SK-N-MC (cell line): ENCODE results near the gene OLFML1.

ENCODE experiments used
- DNase-seq: peaks from one replicate; pipeline ENCODE4 v3.0.0-alpha.2; 2011; ENCODE audit warnings: low read depth, low spot score
- H3K27ac ChIP-seq: fragments of 200-600 bp; sonication (generic); 2 replicates; pipeline ENCODE4 v1.5.1; 2016; ENCODE audit warnings: mixed run types
- H3K36me3 ChIP-seq: fragments of 200-600 bp; sonication (generic); 2 replicates; pipeline ENCODE4 v1.6.1; 2017; ENCODE audit warnings: antibody characterized with exemption, low read length, mixed read lengths; ENCODE audit not compliant: insufficient read depth
- H3K4me3 ChIP-seq: fragments of 200-600 bp; sonication (generic); 2 replicates; pipeline ENCODE4 v1.5.1; 2016
- H3K9ac ChIP-seq: fragments of 200-600 bp; sonication (generic); 2 replicates; pipeline ENCODE4 v1.8.0; 2017; ENCODE audit warnings: mixed run types, mixed read lengths; ENCODE audit not compliant: insufficient read length
- H3K9me3 ChIP-seq: fragments of 200-600 bp; sonication (generic); 2 replicates; pipeline ENCODE4 v1.6.1; 2017; ENCODE audit warnings: low read depth, mild to moderate bottlenecking, antibody characterized with exemption, low read length, moderate library complexity, mixed read lengths
- EZH2 ChIP-seq: fragments of 200-600 bp; sonication (generic); IDR thresholded peaks from one replicate; pipeline ENCODE4 v1.6.1; 2017; ENCODE audit warnings: antibody characterized with exemption
- FOXP2 ChIP-seq: optimal IDR thresholded peaks from 2 replicates; pipeline ENCODE3; 2011; ENCODE audit warnings: mild to moderate bottlenecking, moderate library complexity; ENCODE audit not compliant: insufficient read depth; ENCODE audit errors: extremely low read length, control extremely low read depth
- POLR2AphosphoS5 ChIP-seq: IDR thresholded peaks from 2 replicates; pipeline ENCODE4 v1.6.1; 2012; ENCODE audit warnings: mild to moderate bottlenecking, low read depth, low read length, borderline replicate concordance

The OLFML1 gene

DNA sequence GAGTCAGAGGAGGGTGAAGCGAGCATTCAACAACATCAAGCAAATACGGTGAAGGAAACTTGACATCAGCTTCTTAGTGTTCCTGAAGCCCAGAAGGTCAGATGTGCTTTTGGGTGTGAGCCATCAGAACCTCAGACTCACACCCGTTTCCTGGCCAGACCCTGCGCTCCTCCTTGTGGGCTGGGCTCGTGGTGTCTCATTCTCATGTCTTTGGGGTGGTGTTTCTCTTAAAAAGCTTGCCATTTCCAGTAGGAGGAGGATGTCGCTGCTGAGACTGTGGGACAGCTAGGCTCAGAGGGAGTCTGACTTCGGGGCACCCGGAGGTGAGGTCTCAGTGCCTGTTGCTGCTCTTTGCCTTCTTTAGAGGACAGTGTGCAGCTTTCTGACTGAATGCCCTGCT is 52.7 kb downstream of the OLFML1 start:
- TF ChIP-seq FOXP2 (no peak), EZH2 (no peak), POLR2AphosphoS5 (no peak)
- Histone ChIP-seq H3K36me3 (no peaks in the 10 kb centered on the region), H3K27ac (no peak overlapping the region), H3K9me3 (no peaks in the 10 kb centered on the region), H3K4me3 (no peak overlapping the region), H3K9ac (no peak overlapping the region)
- DNase-seq, result no peak

DNA sequence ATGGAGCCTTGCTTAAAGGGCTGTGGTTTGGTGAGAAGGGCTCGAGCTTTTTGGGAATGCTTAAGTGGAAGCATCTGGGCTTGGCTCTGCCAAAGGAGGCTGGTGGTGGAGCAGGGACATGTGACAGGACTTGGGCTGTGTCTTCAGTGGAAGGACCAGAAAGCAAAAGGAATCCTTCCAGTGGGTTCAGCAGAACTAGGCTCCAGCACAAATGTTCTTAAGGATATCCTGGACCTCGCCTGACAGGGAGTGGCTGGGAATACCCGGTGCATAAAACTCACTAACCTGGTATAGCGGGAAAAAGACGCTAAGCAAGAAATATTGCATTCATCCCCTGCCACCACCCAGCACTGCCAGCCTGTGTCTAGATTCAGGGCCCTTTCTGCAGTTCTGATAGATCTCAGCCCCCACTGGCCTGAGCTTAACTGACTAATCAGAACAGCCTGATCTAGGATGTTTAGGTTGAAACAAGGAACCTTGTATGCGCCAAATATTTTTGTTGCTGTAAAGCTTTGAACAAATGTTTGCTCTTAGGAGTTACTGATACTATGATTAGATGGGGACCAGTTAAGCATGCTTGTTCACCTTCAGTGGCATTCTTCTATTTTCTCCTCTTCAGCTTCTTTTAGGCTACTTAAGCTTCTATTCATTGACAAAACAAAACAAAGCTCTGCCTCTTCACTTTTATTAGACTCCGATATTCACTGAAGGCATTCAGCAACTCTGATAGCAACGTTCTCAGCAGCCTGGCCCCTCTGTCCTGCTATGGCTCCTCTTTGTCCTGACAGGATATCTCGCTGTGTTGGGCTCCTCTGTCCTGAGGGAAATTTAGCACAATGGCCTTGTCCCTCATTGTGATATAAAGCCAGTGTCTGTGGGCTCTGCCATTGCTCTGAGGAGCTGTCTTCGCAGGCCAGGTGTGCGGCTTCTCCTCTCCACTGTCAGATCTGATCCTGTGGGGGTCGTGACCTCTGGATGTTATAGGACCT is 53.5 kb downstream of the OLFML1 start:
- no peak for DNase-seq
- Histone ChIP-seq H3K4me3 (no peak overlapping the region), H3K36me3 (no peaks in the 10 kb centered on the region), H3K9ac (no peak overlapping the region), H3K9me3 (no peaks in the 10 kb centered on the region), H3K27ac (no peak overlapping the region)
- TF ChIP-seq EZH2 (no peak), POLR2AphosphoS5 (no peak), FOXP2 (no peak)

DNA sequence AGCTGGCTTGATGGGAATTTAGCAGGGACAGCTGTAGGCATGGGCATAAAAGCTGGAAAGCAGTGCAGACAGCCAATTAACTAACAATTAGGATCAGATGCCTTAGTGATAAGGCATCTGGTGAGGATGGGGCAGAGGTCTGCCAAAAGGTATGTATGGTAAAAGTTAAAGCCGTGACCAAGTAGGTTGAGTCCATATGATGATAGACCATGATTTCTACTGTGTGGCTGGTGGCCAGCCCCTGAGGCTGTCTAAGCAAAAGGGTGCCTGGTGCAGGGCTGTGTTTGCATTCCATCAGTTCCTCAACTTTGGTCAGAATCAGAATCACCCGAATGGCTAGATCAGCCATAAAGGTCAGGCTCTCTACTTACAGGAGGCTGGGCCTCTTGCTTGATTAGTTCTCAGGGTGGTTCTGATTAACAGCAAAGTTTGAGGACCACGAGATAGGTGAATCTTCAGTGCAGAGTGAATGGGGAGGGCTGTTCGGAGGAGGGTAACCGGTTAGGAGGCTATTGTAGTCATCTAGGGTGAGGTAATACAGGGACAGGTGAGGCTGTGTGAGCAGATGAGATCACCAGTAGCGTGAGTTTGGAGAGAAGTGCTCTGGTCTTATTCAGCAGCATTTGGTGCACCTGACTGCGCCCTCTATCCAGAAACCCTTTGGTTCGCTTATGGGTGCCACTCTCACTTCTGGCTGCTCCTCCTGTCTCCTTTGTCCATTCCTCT is 55.7 kb downstream of the OLFML1 start:
- TF ChIP-seq FOXP2, result no peak
- TF ChIP-seq POLR2AphosphoS5, result no peak
- no peak for TF ChIP-seq EZH2
- DNase-seq, result no peak
- H3K36me3 ChIP-seq, result no peaks in the 10 kb centered on the region
- no peaks in the 10 kb centered on the region for H3K9me3 ChIP-seq
- H3K4me3 ChIP-seq, result no peak overlapping the region
- no peak overlapping the region for H3K27ac ChIP-seq
- H3K9ac ChIP-seq, result no peak overlapping the region

DNA sequence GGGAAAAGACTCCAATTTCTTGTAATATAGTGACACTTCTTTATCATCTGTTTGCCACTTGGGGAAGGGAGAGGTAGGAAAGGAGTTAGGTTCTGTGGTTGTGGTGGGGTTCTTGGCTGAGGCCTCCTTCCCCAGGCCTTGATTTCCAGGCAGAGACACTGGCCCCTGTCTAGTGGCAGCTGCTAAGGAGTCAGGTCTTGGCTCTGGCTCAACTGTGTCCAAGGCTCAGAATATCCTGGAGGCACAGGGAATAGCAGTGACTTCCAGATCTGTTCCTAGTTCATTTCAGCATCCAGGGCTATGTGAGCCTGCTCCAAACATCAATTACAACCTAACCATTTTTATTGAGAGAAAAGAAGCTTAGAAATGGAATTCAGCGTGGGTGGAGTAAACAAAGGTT is 58.0 kb downstream of the OLFML1 start:
- H3K4me3 ChIP-seq, result no peak overlapping the region
- no peak overlapping the region for H3K27ac ChIP-seq
- H3K36me3 ChIP-seq, result no peaks in the 10 kb centered on the region
- H3K9me3 ChIP-seq, result no peaks in the 10 kb centered on the region
- no peak for TF ChIP-seq EZH2
- TF ChIP-seq FOXP2, result no peak
- no peak for TF ChIP-seq POLR2AphosphoS5
- DNase-seq, result no peak
- H3K9ac ChIP-seq, result no peak overlapping the region

DNA sequence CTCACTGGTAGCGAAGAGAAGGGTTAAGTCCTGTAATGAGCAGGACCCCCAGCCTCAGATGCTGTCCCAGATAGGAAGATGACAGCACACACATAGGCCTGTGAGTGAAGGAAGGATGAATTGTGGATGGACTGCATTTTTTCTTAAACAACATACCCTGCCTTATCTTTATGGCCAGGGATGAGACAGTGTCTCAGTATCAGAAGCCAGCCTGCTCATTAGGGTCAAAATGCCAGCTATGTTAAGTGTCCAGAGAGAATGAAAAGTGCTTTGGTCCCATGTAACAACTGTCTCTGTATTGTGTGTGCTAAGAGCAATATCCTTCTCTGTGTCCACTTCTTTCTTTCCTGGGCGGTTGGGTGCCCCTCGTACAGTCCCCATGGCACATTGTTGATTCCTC is 58.7 kb downstream of the OLFML1 start:
- DNase-seq, result no peak
- no peaks in the 10 kb centered on the region for H3K36me3 ChIP-seq
- TF ChIP-seq EZH2, result no peak
- TF ChIP-seq POLR2AphosphoS5, result no peak
- no peak for TF ChIP-seq FOXP2
- no peaks in the 10 kb centered on the region for H3K9me3 ChIP-seq
- H3K27ac ChIP-seq, result no peak overlapping the region
- no peak overlapping the region for H3K9ac ChIP-seq
- H3K4me3 ChIP-seq, result no peak overlapping the region

DNA sequence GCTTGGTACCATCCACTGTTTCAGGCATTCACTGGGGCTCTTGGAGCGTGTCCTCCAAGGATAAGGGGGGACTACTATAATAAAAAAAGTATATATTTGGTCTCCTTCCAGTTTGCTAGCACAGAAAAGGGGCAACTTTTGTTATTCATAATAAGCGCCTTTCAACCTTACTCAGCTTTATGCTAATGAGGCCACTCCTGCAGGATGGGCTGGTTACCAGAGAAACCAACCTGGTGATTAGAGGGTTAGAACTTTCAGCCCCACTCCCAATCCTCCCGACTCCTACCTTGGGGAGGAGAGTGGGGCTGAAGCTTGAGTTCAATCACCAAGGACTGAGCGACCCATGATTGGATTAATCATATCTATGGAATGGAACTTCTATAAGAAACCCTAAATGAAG is 60.3 kb downstream of the OLFML1 start:
- DNase-seq, result no peak
- H3K9me3 ChIP-seq, result no peaks in the 10 kb centered on the region
- H3K9ac ChIP-seq, result no peak overlapping the region
- H3K27ac ChIP-seq, result no peak overlapping the region
- H3K4me3 ChIP-seq, result no peak overlapping the region
- TF ChIP-seq FOXP2 (no peak), POLR2AphosphoS5 (no peak), EZH2 (no peak)
- H3K36me3 ChIP-seq, result no peaks in the 10 kb centered on the region

DNA sequence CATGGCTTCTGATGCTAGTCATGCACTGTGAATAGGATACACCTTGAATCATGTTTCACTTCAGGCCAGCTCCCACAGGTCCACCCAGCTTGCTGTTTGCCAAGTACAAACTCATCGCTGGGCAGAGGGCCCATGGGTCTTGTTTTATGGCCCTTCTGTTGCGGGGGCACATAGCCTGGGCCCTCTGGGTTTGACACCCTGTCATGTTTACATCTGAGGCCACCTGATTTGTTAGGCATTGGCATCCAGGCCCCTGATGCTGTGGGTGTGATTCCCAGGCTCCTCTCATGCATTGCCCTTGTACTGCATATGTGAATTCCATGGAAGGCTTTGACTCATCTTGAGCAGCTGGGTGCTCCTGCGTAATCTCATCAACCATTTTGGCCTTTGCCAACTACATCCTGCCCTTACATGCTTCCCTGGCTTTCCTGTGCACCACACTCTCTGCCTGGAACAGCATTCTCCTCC is 61.1 kb downstream of the OLFML1 start:
- H3K36me3 ChIP-seq, result no peaks in the 10 kb centered on the region
- TF ChIP-seq EZH2, result no peak
- no peak for TF ChIP-seq POLR2AphosphoS5
- no peak for TF ChIP-seq FOXP2
- no peaks in the 10 kb centered on the region for H3K9me3 ChIP-seq
- no peak overlapping the region for H3K4me3 ChIP-seq
- DNase-seq, result no peak
- no peak overlapping the region for H3K9ac ChIP-seq
- no peak overlapping the region for H3K27ac ChIP-seq

DNA sequence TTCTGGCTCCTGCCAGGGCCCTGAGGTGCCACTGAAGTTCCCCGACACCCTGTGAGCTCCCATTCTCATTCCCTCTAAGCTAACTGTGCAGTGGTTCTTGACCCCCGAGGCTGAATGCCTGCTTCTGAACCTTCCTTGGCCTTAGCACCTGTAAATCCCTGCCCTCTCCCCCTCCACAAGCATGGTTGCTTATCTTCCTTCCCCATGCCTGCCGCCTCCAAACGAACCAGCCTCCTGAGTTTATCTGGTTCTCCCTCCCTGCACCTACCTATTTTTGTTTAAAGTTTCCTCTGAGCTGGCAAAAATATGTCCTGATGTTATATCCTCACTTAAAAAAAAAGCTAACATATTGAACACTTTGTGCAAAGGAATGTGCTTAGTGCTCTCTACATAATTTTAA is 62.4 kb downstream of the OLFML1 start:
- H3K9ac ChIP-seq, result no peak overlapping the region
- no peak for TF ChIP-seq POLR2AphosphoS5
- TF ChIP-seq EZH2, result no peak
- no peak for TF ChIP-seq FOXP2
- H3K9me3 ChIP-seq, result no peaks in the 10 kb centered on the region
- no peak for DNase-seq
- H3K36me3 ChIP-seq, result no peaks in the 10 kb centered on the region
- H3K4me3 ChIP-seq, result no peak overlapping the region
- no peak overlapping the region for H3K27ac ChIP-seq
